SK-N-SH (cell line): Measurements from ENCODE around the gene TRAF2. TPM values are rescaled to one million over a fixed set of nuclear protein-coding genes. Genes with fewer than 3 reads are reported as not detected.

Experiments
- CTCF ChIA-PET: fragments of 300-600, 350-600 bp; formaldehyde crosslinking; extraction: SDS; loops from one replicate; lab custom pipeline; 2021; lab: Yijun Ruan, JAX
- POLR2A ChIA-PET: fragments of 350-600 bp; sonication (Branson Sonifier 250); formaldehyde crosslinking; extraction: SDS; loops from one replicate; lab custom pipeline; 2020; ENCODE audit warnings: antibody characterized with exemption, inconsistent platforms; lab: Yijun Ruan, JAX
- DNase-seq: peaks from one replicate; pipeline ENCODE4 v3.0.0; 2012
- H2AFZ ChIP-seq: fragments of 200-600 bp; sonication (generic); 2 replicates; pipeline ENCODE4 v1.8.1; 2016; ENCODE audit warnings: antibody characterized with exemption, mild to moderate bottlenecking, low read depth
- H3F3A ChIP-seq: fragments of 200-600 bp; sonication (generic); replicated peaks from 2 replicates; pipeline ENCODE3; 2016; ENCODE audit warnings: antibody characterized with exemption, mild to moderate bottlenecking; ENCODE audit not compliant: insufficient read depth
- H3K27ac ChIP-seq, 2 experiments: fragments of 200-500 bp in 1 of 2; fragments of 200-600 bp in 1 of 2; sonication (Bioruptor generic) in 1 of 2; sonication (generic), shearing (Covaris generic) in 1 of 2; 2 replicates each; pipeline versions ENCODE4 v1.5.1 to v1.6.1; 2014 to 2016; ENCODE audit warnings: low read depth in 2 of 2, inconsistent platforms in 1 of 2, low read length in 1 of 2, mild to moderate bottlenecking in 1 of 2, mixed read lengths in 1 of 2
- H3K27me3 ChIP-seq: fragments of 200-600 bp; sonication (generic), shearing (Covaris generic); 2 replicates; pipeline ENCODE4 v1.6.1; 2016; ENCODE audit warnings: mixed run types; ENCODE audit not compliant: insufficient read depth
- H3K36me3 ChIP-seq, 2 experiments: fragments of 200-500 bp in 1 of 2; fragments of 200-600 bp in 1 of 2; sonication (Bioruptor generic) in 1 of 2; sonication (generic) in 1 of 2; replicated peaks in 1 of 2; 2 replicates each; pipeline versions ENCODE3 to v1.5.1; 2014 to 2016; ENCODE audit warnings: low read length in 1 of 2, mild to moderate bottlenecking in 1 of 2; ENCODE audit not compliant: insufficient read depth in 2 of 2, control insufficient read depth in 1 of 2
- H3K4me1 ChIP-seq, 2 experiments: fragments of 200-500 bp in 1 of 2; fragments of 200-600 bp in 1 of 2; sonication (Bioruptor generic) in 1 of 2; sonication (generic), shearing (Covaris generic) in 1 of 2; 2 replicates each; pipeline versions ENCODE4 v1.5.1 to v1.6.1; 2014 to 2016; ENCODE audit warnings: low read depth in 1 of 2, low read length in 1 of 2, mixed run types in 1 of 2; ENCODE audit not compliant: insufficient read depth in 2 of 2, control insufficient read depth in 1 of 2
- H3K4me2 ChIP-seq: fragments of 200-600 bp; sonication (generic), shearing (Covaris generic); 2 replicates; pipeline ENCODE4 v1.6.1; 2017; ENCODE audit warnings: mixed run types
- H3K4me3 ChIP-seq, 2 experiments: fragments of 200-500 bp in 1 of 2; fragments of 200-600 bp in 1 of 2; sonication (Bioruptor generic) in 1 of 2; sonication (generic), shearing (Covaris generic) in 1 of 2; 2 replicates each; pipeline versions ENCODE4 v1.5.1 to v1.8.1; 2014 to 2016; ENCODE audit warnings: low read depth in 2 of 2, inconsistent platforms in 1 of 2, low read length in 1 of 2, mild to moderate bottlenecking in 1 of 2, mixed read lengths in 1 of 2, moderate library complexity in 1 of 2
- H3K79me2 ChIP-seq: fragments of 200-600 bp; sonication (generic); 2 replicates; pipeline ENCODE4 v1.8.1; 2017; ENCODE audit warnings: mild to moderate bottlenecking; ENCODE audit not compliant: insufficient read depth
- H3K9ac ChIP-seq: fragments of 200-600 bp; sonication (generic); 2 replicates; pipeline ENCODE4 v1.6.1; 2017; ENCODE audit warnings: mixed run types
- H3K9me2 ChIP-seq: fragments of 200-600 bp; sonication (generic); 2 replicates; pipeline ENCODE4 v1.6.1; 2017; ENCODE audit warnings: mixed run types
- H3K9me3 ChIP-seq: fragments of 200-600 bp; sonication (generic); 2 replicates; pipeline ENCODE4 v1.6.1; 2017; ENCODE audit warnings: mixed run types, mild to moderate bottlenecking, moderate library complexity
- H4K20me1 ChIP-seq: fragments of 200-600 bp; sonication (generic); 2 replicates; pipeline ENCODE4 v1.6.1; 2017; ENCODE audit warnings: mild to moderate bottlenecking, mixed run types; ENCODE audit not compliant: insufficient read depth
- CTCF ChIP-seq: fragments of 200-600 bp; sonication (generic); IDR thresholded peaks from 2 replicates; pipeline ENCODE4 v1.6.1; 2017; ENCODE audit warnings: antibody characterized with exemption, mild to moderate bottlenecking, moderate library complexity
- ELF1 ChIP-seq: IDR thresholded peaks from 2 replicates; pipeline ENCODE4 v1.4.0; 2012
- EP300 ChIP-seq, 2 experiments: IDR thresholded peaks; 2 replicates each; pipeline versions ENCODE4 v1.4.0 to v1.6.1; 2012; ENCODE audit warnings: borderline replicate concordance in 1 of 2, low read depth in 1 of 2, low read length in 1 of 2
- EZH2phosphoT487 ChIP-seq: fragments of 200-600 bp; sonication (generic); IDR thresholded peaks from 2 replicates; pipeline ENCODE4 v1.6.1; 2017; ENCODE audit warnings: low read depth, mixed run types, mild to moderate bottlenecking, antibody characterized with exemption, moderate library complexity, borderline replicate concordance
- FOXJ3 ChIP-seq: sonication (generic); formaldehyde crosslinking; IDR thresholded peaks from 2 replicates; pipeline ENCODE4 v1.5.1; 2020; ENCODE audit warnings: mild to moderate bottlenecking, missing genetic modification reagents
- FOXM1 ChIP-seq: IDR thresholded peaks from 2 replicates; pipeline ENCODE4 v1.4.0; 2012; ENCODE audit warnings: low read depth, mild to moderate bottlenecking
- GATA2 ChIP-seq: sonication (generic); formaldehyde crosslinking; IDR thresholded peaks from 2 replicates; pipeline ENCODE4 v1.5.0; 2020; ENCODE audit warnings: mild to moderate bottlenecking, missing genetic modification reagents
- IRF3 ChIP-seq: fragments of 150-350 bp; IDR thresholded peaks from 2 replicates; pipeline ENCODE4 v1.6.1; 2016; ENCODE audit warnings: mild to moderate bottlenecking, low read depth, low read length
- MEF2A ChIP-seq: IDR thresholded peaks from 2 replicates; pipeline ENCODE4 v1.4.0; 2012; ENCODE audit warnings: low read depth, borderline replicate concordance
- NFIC ChIP-seq: IDR thresholded peaks from 2 replicates; pipeline ENCODE4 v1.4.0; 2012; ENCODE audit warnings: borderline replicate concordance
- PBX3 ChIP-seq: IDR thresholded peaks from 2 replicates; pipeline ENCODE4; 2012
- RCOR1 ChIP-seq: fragments of 150-350 bp; IDR thresholded peaks from 2 replicates; pipeline ENCODE4 v1.6.1; 2017; ENCODE audit warnings: antibody characterized with exemption, low read length
- RXRA ChIP-seq: IDR thresholded peaks from 2 replicates; pipeline ENCODE4 v1.4.0; 2012; ENCODE audit warnings: low read depth, mild to moderate bottlenecking, borderline replicate concordance
- TEAD4 ChIP-seq: IDR thresholded peaks from 2 replicates; pipeline ENCODE4 v1.4.0; 2012; ENCODE audit warnings: mild to moderate bottlenecking, borderline replicate concordance; ENCODE audit not compliant: insufficient read depth
- USF2 ChIP-seq: fragments of 150-350 bp; IDR thresholded peaks from 2 replicates; pipeline ENCODE4 v1.6.1; 2017; ENCODE audit warnings: antibody characterized with exemption, low read length, low read depth, borderline replicate concordance
- WGBS: methylation state at CpG from one replicate; pipeline ENCODE4 v1.1.6; 2017; ENCODE audit warnings: low lambda C conversion rate; 5-methylcytosine and 5-hydroxymethylcytosine counted together
- polyA plus RNA-seq, 3 experiments: library from polyadenylated mRNA; depleted of rRNA; stranded (reverse); fragments of >200 nt; gene quantifications; 2 replicates each; pipeline ENCODE4 v1.2.3, GENCODE V29; 2012

TRAF2 gene
- polyA plus RNA-seq, 1 of the 3 experiments (the other 2 are of a cell fraction): 15.4 TPM

- H3K27ac ChIP-seq: peak overlapping the region in 1 of 2 experiments; percentile 11; a peak in 1 of 4 replicates
- TF ChIP-seq MEF2A (no peak), TEAD4 (no peak), RXRA (no peak), NFIC (no peak), CTCF (no peak), RCOR1 (no peak), USF2 (no peak), FOXJ3 (no peak), GATA2 (CRISPR knock-in tag) (no peak), EP300 (IDR thresholded peaks at IDR 0.05; ENCODE audit: borderline replicate concordance in 1 of 2, low read depth in 1 of 2, low read length in 1 of 2) (no peak), PBX3 (no peak), EZH2phosphoT487 (no peak), IRF3 (no peak), FOXM1 (no peak), ELF1 (no peak)
- peak; percentile 63 for DNase-seq
- H3K36me3 ChIP-seq: peaks cover 0 to 17% of the 10 kb centered on the region in 2 experiments
- H3K9ac ChIP-seq: no peak overlapping the region
- ChIA-PET CTCF (interaction anchor here (3.6 to 4.7 kb wide), 2 partner anchors 9 to 48 kb away, joined by 36 read pairs; partner anchors contain the start of gene TMEM141), POLR2A (interaction anchor here (0.9 to 2.1 kb wide), 3 partner anchors 11 to 40 kb away, joined by 4 to 10 read pairs (median 6); partner anchors contain the start of gene RABL6)
- H3K4me1 ChIP-seq: peaks cover 24 to 29% of the 10 kb centered on the region in 2 experiments; a peak in 2 of 4 replicates
- H3K9me3 ChIP-seq: no peaks in the 10 kb centered on the region
- 75% methylated on average over 16 of the region's 32 CpGs for WGBS
- no peak overlapping the region for H3K4me2 ChIP-seq
- no peak overlapping the region for H2AFZ ChIP-seq
- H3K79me2 ChIP-seq: no peaks in the 10 kb centered on the region
- peaks cover 19% of the 10 kb centered on the region for H3F3A ChIP-seq
- no peak overlapping the region for H3K4me3 ChIP-seq
- H4K20me1 ChIP-seq: peaks cover 10% of the 10 kb centered on the region; the same call in 1 of the 2 replicates
- no peaks in the 10 kb centered on the region for H3K9me2 ChIP-seq
- H3K27me3 ChIP-seq: no peaks in the 10 kb centered on the region
Observed at GRCh38 chr9:136840140-136840876, 46.0 kb upstream of the TRAF2 start.
